Stimulated activated CD8-positive, alpha-beta memory T cell treated with anti-CD3 and anti-CD28 coated beads, Interleukin-15, amount 100 ng/mL, for 24 hours (primary cell): ENCODE measurements around the gene ARMH4.
"Not testable (repeated sequence)": the region's sequence is repeated elsewhere in the genome, so short reads cannot be mapped to it uniquely, and the experiment has no call there.

Experiments
- DNase-seq: peaks from one replicate; pipeline ENCODE4 v3.0.0-alpha.2; 2020; ENCODE audit warnings: low read depth

ARMH4 gene

GRCh38 chr14:58146399-58146798 is 5.6 kb downstream of the ARMH4 start:
- DNase-seq: no peak

GRCh38 chr14:58145936-58146335 is 6.1 kb downstream of the ARMH4 start:
- DNase-seq: no peak

- no peak for DNase-seq
These were observed 8.9 kb downstream of the ARMH4 start for GRCh38 chr14:58143106-58143505.

- DNase-seq: no peak
These were observed 10.1 kb downstream of the ARMH4 start for GRCh38 chr14:58141893-58142292.

GRCh38 chr14:58138714-58139482 is 13.1 kb downstream of the ARMH4 start:
- DNase-seq: no peak

GRCh38 chr14:58138031-58138713 is 13.8 kb downstream of the ARMH4 start:
- no peak for DNase-seq

GRCh38 chr14:58133739-58134138 is 18.3 kb downstream of the ARMH4 start:
- DNase-seq: no peak

GRCh38 chr14:58131386-58131785 is 20.6 kb downstream of the ARMH4 start:
- DNase-seq: no peak

- no peak for DNase-seq
These were observed 21.8 kb downstream of the ARMH4 start for GRCh38 chr14:58130116-58130782.

GRCh38 chr14:58129208-58129607 is 22.8 kb downstream of the ARMH4 start:
- no peak for DNase-seq

- no peak for DNase-seq
These were observed 23.6 kb downstream of the ARMH4 start for GRCh38 chr14:58128416-58128815.

GRCh38 chr14:58122546-58122945 is 29.5 kb downstream of the ARMH4 start:
- DNase-seq: not testable (repeated sequence)

GRCh38 chr14:58121530-58122186 is 30.4 kb downstream of the ARMH4 start:
- no peak for DNase-seq

GRCh38 chr14:58119381-58119780 is 32.6 kb downstream of the ARMH4 start:
- no peak for DNase-seq

GRCh38 chr14:58118097-58118815 is 33.8 kb downstream of the ARMH4 start:
- no peak for DNase-seq

GRCh38 chr14:58109744-58110143 is 42.3 kb downstream of the ARMH4 start:
- no peak for DNase-seq

GRCh38 chr14:58108717-58109116 is 43.3 kb downstream of the ARMH4 start:
- DNase-seq: no peak

- DNase-seq: no peak
These were observed 44.0 kb downstream of the ARMH4 start for GRCh38 chr14:58107947-58108552.

- no peak for DNase-seq
These were observed 45.0 kb downstream of the ARMH4 start for GRCh38 chr14:58107041-58107440.

- DNase-seq: no peak
These were observed 45.6 kb downstream of the ARMH4 start for GRCh38 chr14:58106446-58106845.

- no peak for DNase-seq
These were observed 47.2 kb downstream of the ARMH4 start for GRCh38 chr14:58104808-58105207.
